Smooth muscle cell (in vitro differentiated cells): ENCODE data around the gene CLIP4. TPM values are rescaled to one million over a fixed set of nuclear protein-coding genes. Genes with fewer than 3 reads are reported as not detected.

ENCODE experiments used
- DNase-seq: peaks from one replicate; lab custom pipeline; 2025; ENCODE audit not compliant: unreplicated experiment; lab: John Stamatoyannopoulos, UW
- H2AFZ ChIP-seq: fragments of 200-600 bp; sonication (generic); 2 replicates; pipeline ENCODE4 v1.6.0; 2016; ENCODE audit warnings: antibody characterized with exemption, low read depth, mild to moderate bottlenecking
- H3F3A ChIP-seq: fragments of 200-600 bp; sonication (generic); 2 replicates; pipeline ENCODE4 v1.6.0; 2017; ENCODE audit warnings: antibody characterized with exemption, low read depth
- H3K27ac ChIP-seq: fragments of 200-600 bp; sonication (generic); 2 replicates; pipeline ENCODE4 v1.5.1; 2016; ENCODE audit warnings: low read depth, mild to moderate bottlenecking
- H3K27me3 ChIP-seq: fragments of 200-600 bp; sonication (generic); 2 replicates; pipeline ENCODE4 v1.6.1; 2016; ENCODE audit warnings: low read depth, mild to moderate bottlenecking
- H3K36me3 ChIP-seq: fragments of 200-600 bp; sonication (generic); 2 replicates; pipeline ENCODE4 v1.5.1; 2016; ENCODE audit warnings: low read depth
- H3K4me1 ChIP-seq: fragments of 200-600 bp; sonication (generic); 2 replicates; pipeline ENCODE4 v1.5.1; 2016; ENCODE audit warnings: low read depth
- H3K4me2 ChIP-seq: fragments of 200-600 bp; sonication (generic); 2 replicates; pipeline ENCODE4 v1.6.0; 2016; ENCODE audit warnings: mild to moderate bottlenecking
- H3K4me3 ChIP-seq: fragments of 200-600 bp; sonication (generic); 2 replicates; pipeline ENCODE4 v1.5.1; 2016; ENCODE audit warnings: mild to moderate bottlenecking
- H3K79me2 ChIP-seq: fragments of 200-600 bp; sonication (generic); 2 replicates; pipeline ENCODE4 v1.6.0; 2016; ENCODE audit warnings: low read depth, mild to moderate bottlenecking
- H3K9ac ChIP-seq: fragments of 200-600 bp; sonication (generic); 2 replicates; pipeline ENCODE4 v1.6.0; 2016; ENCODE audit warnings: low read depth
- H3K9me3 ChIP-seq: fragments of 200-600 bp; sonication (generic); replicated peaks from 2 replicates; pipeline ENCODE4 v1.5.1; 2016; ENCODE audit warnings: low read depth
- H4K20me1 ChIP-seq: fragments of 200-600 bp; sonication (generic); 2 replicates; pipeline ENCODE4 v1.6.0; 2016; ENCODE audit warnings: low read depth
- CTCF ChIP-seq: fragments of 200-600 bp; sonication (generic); IDR thresholded peaks from 2 replicates; pipeline ENCODE4 v1.5.1; 2017; ENCODE audit warnings: borderline replicate concordance, mild to moderate bottlenecking, antibody characterized with exemption; ENCODE audit not compliant: insufficient read depth, poor library complexity, severe bottlenecking
- WGBS: methylation state at CpG from one replicate; pipeline ENCODE4 v1.1.7; 2016; ENCODE audit warnings: low lambda C conversion rate; 5-methylcytosine and 5-hydroxymethylcytosine counted together
- polyA plus RNA-seq: library from polyadenylated mRNA; unstranded; fragments of >200 nt; fragmentation: Nextera tagmentation; extraction: Ambion mirVana; gene quantifications from 2 replicates; pipeline ENCODE4 v1.2.1, GENCODE V29; 2016
- total RNA-seq: library from RNA; depleted of rRNA; stranded (reverse); fragments of >200 nt; gene quantifications from 2 replicates; pipeline ENCODE4 v1.2.3, GENCODE V29; 2014

Gene CLIP4
- total and polyA plus RNA-seq, 2 experiments from 2014 or later: 5.7 to 18.9 TPM

- H3K27me3 ChIP-seq: no peaks in the 10 kb centered on the region
- H3K4me3 ChIP-seq: no peak overlapping the region
- H2AFZ ChIP-seq: no peak overlapping the region
- no peak overlapping the region for H3K27ac ChIP-seq
- H3K4me2 ChIP-seq: no peak overlapping the region
- no peaks in the 10 kb centered on the region for H3K79me2 ChIP-seq
- H4K20me1 ChIP-seq: no peaks in the 10 kb centered on the region
- 82% methylated on average over 5 of the region's 5 CpGs for WGBS
- peaks cover 26% of the 10 kb centered on the region for H3K4me1 ChIP-seq
- H3K9ac ChIP-seq: no peak overlapping the region
- no peak for DNase-seq
- no peak for TF ChIP-seq CTCF
- no peaks in the 10 kb centered on the region for H3K9me3 ChIP-seq
- H3F3A ChIP-seq: no peaks in the 10 kb centered on the region
- peaks cover 7% of the 10 kb centered on the region for H3K36me3 ChIP-seq
Measured at GRCh38 chr2:29160184-29160583, 45.0 kb downstream of the CLIP4 start.

DNA sequence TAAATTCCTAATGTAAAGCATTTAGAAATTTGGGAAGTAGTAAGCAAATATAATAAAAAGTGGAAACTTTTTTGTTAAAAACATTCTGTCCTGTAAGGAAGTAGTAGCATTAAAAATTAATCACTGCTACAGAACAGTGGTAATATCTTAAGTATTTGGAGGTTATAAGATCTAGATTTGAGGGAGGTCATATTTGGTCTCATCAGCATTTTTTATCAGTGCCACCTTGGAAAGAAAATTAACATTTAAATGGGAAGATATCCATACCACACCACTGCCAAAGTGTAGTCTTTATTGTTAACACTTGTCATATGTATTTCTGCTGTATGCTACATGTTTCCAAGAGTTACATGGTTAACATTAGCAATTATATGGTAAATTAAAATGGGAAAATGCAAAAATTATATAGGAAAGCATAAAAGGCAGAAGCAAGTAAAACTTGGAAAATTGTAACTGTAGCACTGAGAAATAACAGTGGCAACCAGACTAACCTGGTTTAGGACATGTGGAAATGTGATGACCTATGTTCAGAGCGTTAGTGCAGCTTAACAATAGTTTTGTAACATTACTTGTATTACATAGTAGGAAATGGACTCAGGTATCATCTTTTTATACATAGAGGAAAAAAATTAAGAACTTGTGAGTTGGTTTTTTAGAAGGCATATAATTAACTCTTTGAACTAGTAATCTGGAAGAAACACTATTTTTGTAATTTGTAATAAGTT is 47.2 kb downstream of the CLIP4 start:
- Histone ChIP-seq H2AFZ (no peak overlapping the region), H3K27me3 (no peaks in the 10 kb centered on the region), H3K4me2 (no peak overlapping the region), H3K36me3 (peaks cover 4% of the 10 kb centered on the region), H3K4me1 (peaks cover 9% of the 10 kb centered on the region), H3K27ac (no peak overlapping the region), H3K79me2 (no peaks in the 10 kb centered on the region), H3K9ac (no peak overlapping the region), H4K20me1 (no peaks in the 10 kb centered on the region), H3K4me3 (no peak overlapping the region), H3K9me3 (no peaks in the 10 kb centered on the region), H3F3A (no peaks in the 10 kb centered on the region)
- no peak for DNase-seq
- 94% methylated on average over 1 of the region's 1 CpG for WGBS
- TF ChIP-seq CTCF: no peak

GRCh38 chr2:29164091-29164846 is 49.1 kb downstream of the CLIP4 start:
- Histone ChIP-seq H3K4me3 (no peak overlapping the region), H3K27ac (no peak overlapping the region), H3K4me2 (no peak overlapping the region), H3K4me1 (peaks cover 7% of the 10 kb centered on the region), H3F3A (no peaks in the 10 kb centered on the region), H3K9me3 (no peaks in the 10 kb centered on the region), H2AFZ (no peak overlapping the region), H3K79me2 (no peaks in the 10 kb centered on the region), H4K20me1 (no peaks in the 10 kb centered on the region), H3K27me3 (no peaks in the 10 kb centered on the region), H3K9ac (no peak overlapping the region), H3K36me3 (no peaks in the 10 kb centered on the region)
- no peak for TF ChIP-seq CTCF
- 78% methylated on average over 5 of the region's 5 CpGs for WGBS
- DNase-seq: no peak
